HG03045 (cell line): ENCODE measurements around the gene VSIG10L2.

ENCODE experiments used
- ATAC-seq: cut with Tn5 transposase; IDR thresholded peaks from one replicate; pipeline ENCODE4 v1.9.1; 2021; ENCODE audit warnings: mild to moderate bottlenecking, moderate library complexity; ENCODE audit not compliant: unreplicated experiment

Gene VSIG10L2

GRCh38 chr11:125946712-125947418, 1.0 kb downstream of the VSIG10L2 start:
- ATAC-seq = no peak

- no peak for ATAC-seq
Observed at GRCh38 chr11:125947419-125948277, 1.8 kb downstream of the VSIG10L2 start.

GRCh38 chr11:125948278-125949051, 2.6 kb downstream of the VSIG10L2 start:
- ATAC-seq = no peak

GRCh38 chr11:125949271-125950177, 3.7 kb downstream of the VSIG10L2 start:
- no peak for ATAC-seq

GRCh38 chr11:125950178-125950490, 4.3 kb downstream of the VSIG10L2 start:
- no peak for ATAC-seq

- no peak for ATAC-seq
Observed at GRCh38 chr11:125950696-125951651, 5.1 kb downstream of the VSIG10L2 start.

GRCh38 chr11:125951731-125952130, 5.9 kb downstream of the VSIG10L2 start:
- no peak for ATAC-seq

- ATAC-seq = no peak
Observed at GRCh38 chr11:125952559-125952958, 6.7 kb downstream of the VSIG10L2 start.

GRCh38 chr11:125952973-125953372, 7.1 kb downstream of the VSIG10L2 start:
- ATAC-seq = no peak

- no peak for ATAC-seq
Observed at GRCh38 chr11:125953401-125953935, 7.6 kb downstream of the VSIG10L2 start.

- no peak for ATAC-seq
Observed at GRCh38 chr11:125954123-125954944, 8.5 kb downstream of the VSIG10L2 start.

GRCh38 chr11:125954945-125955640, 9.2 kb downstream of the VSIG10L2 start:
- ATAC-seq = no peak

- ATAC-seq = no peak
Observed at GRCh38 chr11:125955856-125956255, 10.0 kb downstream of the VSIG10L2 start.

GRCh38 chr11:125956391-125957134, 10.7 kb downstream of the VSIG10L2 start:
- no peak for ATAC-seq

- no peak for ATAC-seq
Observed at GRCh38 chr11:125957618-125958332, 11.9 kb downstream of the VSIG10L2 start.

- no peak for ATAC-seq
Observed at GRCh38 chr11:125958872-125959400, 13.1 kb downstream of the VSIG10L2 start.
